Middle frontal gyrus (tissue), 1 donor: ENCODE data around the gene GPR156.

Source experiments
- DNase-seq: peaks from one replicate; pipeline ENCODE4 v3.0.0-alpha.2; 2015; ENCODE audit warnings: low spot score; ENCODE audit errors: extremely low spot score

Gene GPR156

GRCh38 chr3:120129718-120130513, 155.1 kb downstream of the GPR156 start:
- DNase-seq, result no peak

DNA sequence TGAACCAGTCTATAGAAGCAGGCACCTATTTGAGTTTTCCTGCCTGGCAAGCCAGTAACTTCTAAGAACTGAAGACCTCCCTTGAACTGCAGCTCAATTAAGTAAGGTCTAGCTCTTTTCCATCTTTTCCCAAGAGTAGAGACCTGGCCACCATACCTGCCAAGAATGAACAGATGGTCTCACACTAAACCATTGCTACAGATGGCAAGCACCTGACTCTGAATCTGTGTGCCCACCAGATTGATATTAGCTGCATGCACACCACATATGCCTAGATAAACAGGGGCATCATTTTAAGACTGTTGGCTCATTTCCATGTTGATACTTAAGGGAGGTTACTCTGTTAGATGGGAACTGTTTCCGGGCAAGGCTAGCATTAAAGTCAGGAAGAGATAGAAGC, 156.0 kb downstream of the GPR156 start:
- DNase-seq, result no peak

DNA sequence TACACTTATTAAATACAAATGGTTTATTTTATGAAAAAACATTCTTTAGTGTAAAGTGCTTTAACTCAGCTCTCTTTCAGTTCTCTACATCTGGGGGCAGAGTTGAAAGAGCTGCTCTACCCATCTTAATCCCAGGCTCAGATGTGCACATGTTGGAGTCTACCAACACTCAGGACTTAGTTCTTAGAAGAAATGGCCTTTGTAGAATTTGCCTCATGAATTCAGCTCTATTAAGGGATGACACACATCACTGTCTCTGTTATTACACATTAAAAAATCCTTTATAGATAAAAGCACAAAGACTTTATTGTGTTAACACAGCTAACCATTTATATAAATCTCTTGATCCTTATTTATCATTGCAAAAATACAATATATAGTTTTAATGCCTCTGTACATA, 159.0 kb downstream of the GPR156 start:
- no peak for DNase-seq

DNA sequence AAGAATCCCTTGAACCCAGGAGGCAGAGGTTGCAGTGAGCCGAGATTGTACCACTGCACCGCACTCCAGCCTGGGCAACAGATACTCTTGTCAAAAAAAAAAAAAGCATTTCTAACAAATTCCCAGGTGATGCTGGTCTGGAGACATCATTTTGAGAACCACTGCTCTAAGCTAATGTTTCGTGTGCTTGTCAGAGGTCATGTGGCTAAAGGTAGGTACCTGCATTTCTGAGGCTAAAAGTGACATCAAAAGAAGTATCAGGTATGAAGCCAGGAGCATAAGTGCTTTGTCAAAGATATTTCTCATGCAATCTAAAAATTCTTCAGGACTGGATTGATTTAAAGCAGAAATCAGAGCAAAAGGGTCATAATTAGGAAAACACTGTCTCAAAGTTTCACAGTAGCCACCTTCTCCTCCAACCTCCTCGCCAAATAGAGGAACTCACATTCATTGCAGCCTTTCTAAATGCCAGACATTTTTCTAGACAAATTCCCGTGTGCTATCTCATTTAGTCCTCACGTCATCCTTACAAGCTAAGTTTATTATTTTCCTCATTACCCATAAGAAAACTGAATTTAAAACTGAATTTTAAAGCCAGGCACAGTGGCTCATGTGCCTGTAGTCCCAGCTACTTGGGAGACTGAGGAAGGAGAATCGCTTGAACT, 165.0 kb downstream of the GPR156 start:
- DNase-seq, result no peak
